Colonic mucosa (tissue), 4 donors: ENCODE results near the gene DOCK10. TPM values are rescaled to one million over a fixed set of nuclear protein-coding genes. Genes with fewer than 3 reads are reported as not detected.

ENCODE experiments used
- DNase-seq: peaks from one replicate; pipeline ENCODE4 v3.0.0-alpha.2; 2020
- H3K27ac ChIP-seq: fragments of 200-600 bp; one replicate; pipeline ENCODE4 v1.8.0; 2021
- H3K27me3 ChIP-seq: fragments of 200-600 bp; one replicate; pipeline ENCODE4 v1.8.0; 2021
- H3K36me3 ChIP-seq: fragments of 200-600 bp; one replicate; pipeline ENCODE4 v1.8.0; 2021
- H3K4me1 ChIP-seq: fragments of 200-600 bp; one replicate; pipeline ENCODE4 v1.8.0; 2021; ENCODE audit warnings: mild to moderate bottlenecking
- H3K4me3 ChIP-seq: fragments of 200-600 bp; one replicate; pipeline ENCODE4 v1.8.0; 2021
- H3K9ac ChIP-seq, 2 donors: one replicate each; pipeline ENCODE4 v1.7.0; 2013; ENCODE audit warnings: control low read depth in 2 of 2, low read depth in 2 of 2, low read length in 2 of 2
- H3K9me3 ChIP-seq: fragments of 200-600 bp; one replicate; pipeline ENCODE4 v1.8.0; 2021
- intact Hi-C: fragments of 100-400 bp; cut with DNase I; formaldehyde crosslinking; loops from one replicate; pipeline ENCODE4 v1.14.1; 2022
- total RNA-seq, 2 donors: library from RNA; stranded (reverse); fragmentation: NEBNext Ultra II Directional in 1 of 2; extraction: Animal tissue kit (Norgen Biotek cat#: 25700) in 1 of 2; gene quantifications; one replicate each; pipeline ENCODE4 v1.2.1, GENCODE V29; 2021
- TF ChIP-seq, protein P1 (sequence below): fragments of 200-600 bp; IDR thresholded peaks from one replicate; pipeline ENCODE4 v1.8.0; 2022; ENCODE audit warnings: antibody characterized with exemption, mild to moderate bottlenecking
- donor health status: healthy.
- donor health status: DM: no; HTN: no; CAD: no.
- donor health status: DM: no; HTN: no; CAD: no.

DOCK10 gene
- total RNA-seq, 2 donors from 2014 or later = 13.5 to 17.4 TPM

GRCh38 chr2:225036431-225036830 lies 5.8 kb downstream of the DOCK10 start:
- TF ChIP-seq, protein P1, sequence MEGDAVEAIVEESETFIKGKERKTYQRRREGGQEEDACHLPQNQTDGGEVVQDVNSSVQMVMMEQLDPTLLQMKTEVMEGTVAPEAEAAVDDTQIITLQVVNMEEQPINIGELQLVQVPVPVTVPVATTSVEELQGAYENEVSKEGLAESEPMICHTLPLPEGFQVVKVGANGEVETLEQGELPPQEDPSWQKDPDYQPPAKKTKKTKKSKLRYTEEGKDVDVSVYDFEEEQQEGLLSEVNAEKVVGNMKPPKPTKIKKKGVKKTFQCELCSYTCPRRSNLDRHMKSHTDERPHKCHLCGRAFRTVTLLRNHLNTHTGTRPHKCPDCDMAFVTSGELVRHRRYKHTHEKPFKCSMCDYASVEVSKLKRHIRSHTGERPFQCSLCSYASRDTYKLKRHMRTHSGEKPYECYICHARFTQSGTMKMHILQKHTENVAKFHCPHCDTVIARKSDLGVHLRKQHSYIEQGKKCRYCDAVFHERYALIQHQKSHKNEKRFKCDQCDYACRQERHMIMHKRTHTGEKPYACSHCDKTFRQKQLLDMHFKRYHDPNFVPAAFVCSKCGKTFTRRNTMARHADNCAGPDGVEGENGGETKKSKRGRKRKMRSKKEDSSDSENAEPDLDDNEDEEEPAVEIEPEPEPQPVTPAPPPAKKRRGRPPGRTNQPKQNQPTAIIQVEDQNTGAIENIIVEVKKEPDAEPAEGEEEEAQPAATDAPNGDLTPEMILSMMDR = no peak
- DNase-seq = no peak
- no peaks in the 10 kb centered on the region for H3K36me3 ChIP-seq
- intact Hi-C loops = no loop called here
- no peak overlapping the region for H3K4me3 ChIP-seq
- H3K9me3 ChIP-seq = no peaks in the 10 kb centered on the region
- no peaks in the 10 kb centered on the region for H3K27me3 ChIP-seq
- H3K4me1 ChIP-seq = no peaks in the 10 kb centered on the region
- no peak overlapping the region for H3K9ac ChIP-seq
- no peak overlapping the region for H3K27ac ChIP-seq

DNA sequence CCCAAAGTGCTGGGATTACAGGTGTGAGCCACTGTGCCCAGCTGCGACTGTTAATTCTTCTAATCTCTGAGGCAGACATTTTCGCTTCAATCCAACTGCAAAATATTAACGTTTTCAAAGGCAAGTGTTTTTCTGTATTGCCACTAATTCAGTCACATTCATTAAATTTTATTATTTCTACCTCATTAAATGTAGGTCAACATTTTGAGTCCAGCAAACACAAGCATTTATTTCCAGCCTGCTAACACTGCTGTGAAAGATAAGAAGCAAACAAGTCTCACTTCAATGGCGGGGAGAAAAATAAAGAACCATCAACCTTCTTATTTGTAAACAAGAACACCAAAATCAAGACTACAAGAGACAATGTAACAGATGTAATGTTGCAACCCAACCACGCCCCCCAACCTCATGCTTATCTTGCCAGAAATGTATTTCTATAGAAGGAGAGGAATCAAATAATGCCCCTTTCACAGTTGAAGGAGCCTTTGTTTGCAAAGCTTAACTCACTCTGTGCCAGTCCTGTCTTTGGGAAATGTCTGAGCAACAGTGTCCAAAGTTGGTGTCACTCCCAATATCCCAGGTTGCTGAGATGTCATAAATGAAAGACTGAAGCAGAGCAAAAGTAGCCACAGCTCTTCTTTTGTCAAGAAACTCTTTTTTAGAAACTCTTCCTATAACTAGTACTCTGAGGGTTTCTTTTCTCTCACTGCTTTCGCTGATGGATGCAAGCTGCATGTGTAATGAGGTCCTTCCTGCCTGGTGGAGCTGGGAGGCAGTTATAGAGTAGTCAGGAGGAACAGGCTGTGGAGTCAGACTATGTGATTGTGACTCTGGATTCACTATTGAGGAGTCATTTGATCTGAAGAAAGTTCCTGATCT lies 8.6 kb downstream of the DOCK10 start:
- H3K27me3 ChIP-seq = no peaks in the 10 kb centered on the region
- DNase-seq = no peak
- H3K4me1 ChIP-seq = no peaks in the 10 kb centered on the region
- intact Hi-C loops = no loop called here
- H3K27ac ChIP-seq = no peak overlapping the region
- H3K4me3 ChIP-seq = no peak overlapping the region
- no peaks in the 10 kb centered on the region for H3K36me3 ChIP-seq
- TF ChIP-seq, protein P1 = no peak
- H3K9ac ChIP-seq = no peak overlapping the region
- H3K9me3 ChIP-seq = no peaks in the 10 kb centered on the region

DNA sequence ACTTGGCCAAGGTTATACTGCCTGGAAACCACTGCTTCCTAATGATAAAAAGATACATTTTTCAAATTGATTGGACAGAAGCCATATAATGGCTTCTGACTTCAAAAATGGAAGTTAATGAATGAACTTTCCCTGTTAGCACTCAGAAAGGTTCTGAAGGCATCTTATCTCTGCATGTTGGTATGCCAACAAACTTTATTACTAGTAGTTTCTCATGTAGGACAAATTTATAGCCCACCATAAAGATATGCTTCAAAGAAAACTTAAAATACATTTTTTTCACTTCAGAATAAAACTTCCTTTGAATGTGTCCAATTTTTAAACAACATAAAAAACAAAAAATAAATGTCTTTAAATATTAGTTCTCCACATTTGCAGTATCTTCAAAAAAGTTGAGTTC lies 10.0 kb downstream of the DOCK10 start:
- TF ChIP-seq, protein P1 = no peak
- intact Hi-C loops = no loop called here

DNA sequence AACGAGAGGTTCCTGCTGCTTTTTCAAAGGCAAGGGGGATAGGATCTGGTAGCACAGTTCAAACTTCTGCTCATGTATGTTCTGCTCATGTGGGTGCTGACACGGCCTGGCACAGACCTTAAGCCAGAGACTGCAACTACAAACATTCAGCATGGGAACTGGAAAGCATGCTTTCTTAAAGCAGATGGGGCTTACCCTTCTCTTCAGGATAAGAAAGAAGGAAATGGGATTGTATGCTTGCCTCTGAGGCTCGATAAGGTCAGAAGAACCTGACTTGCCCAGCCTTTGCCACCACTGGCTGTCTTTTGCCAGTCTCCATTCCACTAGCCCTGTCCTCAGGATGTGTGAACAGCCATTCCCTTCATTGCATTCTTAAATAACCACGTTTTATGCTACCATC lies 10.7 kb downstream of the DOCK10 start:
- no peaks in the 10 kb centered on the region for H3K9me3 ChIP-seq
- TF ChIP-seq, protein P1 = no peak
- no peak overlapping the region for H3K9ac ChIP-seq
- no peak for DNase-seq
- no peak overlapping the region for H3K27ac ChIP-seq
- H3K36me3 ChIP-seq = no peaks in the 10 kb centered on the region
- H3K27me3 ChIP-seq = no peaks in the 10 kb centered on the region
- no peak overlapping the region for H3K4me3 ChIP-seq
- intact Hi-C loops = no loop called here
- no peaks in the 10 kb centered on the region for H3K4me1 ChIP-seq

More for the DNA sequence above, 10.0 kb downstream of the DOCK10 start:
- H3K27me3 ChIP-seq = no peaks in the 10 kb centered on the region
- no peak for DNase-seq
- H3K4me1 ChIP-seq = no peaks in the 10 kb centered on the region
- no peaks in the 10 kb centered on the region for H3K9me3 ChIP-seq
- H3K4me3 ChIP-seq = no peak overlapping the region
- no peak overlapping the region for H3K27ac ChIP-seq
- no peaks in the 10 kb centered on the region for H3K36me3 ChIP-seq
- no peak overlapping the region for H3K9ac ChIP-seq

GRCh38 chr2:225030893-225031292 lies 11.4 kb downstream of the DOCK10 start:
- DNase-seq = no peak
- Histone ChIP-seq H3K36me3 (no peaks in the 10 kb centered on the region), H3K27me3 (no peaks in the 10 kb centered on the region), H3K4me1 (no peaks in the 10 kb centered on the region), H3K9me3 (no peaks in the 10 kb centered on the region), H3K9ac (no peak overlapping the region), H3K4me3 (no peak overlapping the region), H3K27ac (no peak overlapping the region)
- TF ChIP-seq, protein P1 = no peak
- intact Hi-C loops = no loop called here
